Left hindlimb (tissue), 1 donor: ENCODE results near the gene RASAL3.

Experiments used
- DNase-seq: peaks from one replicate; pipeline ENCODE4 v3.0.0-alpha.2; 2018

Gene RASAL3

GRCh38 chr19:15471639-15472101, 7.3 kb upstream of the RASAL3 start:
- DNase-seq = no peak

- no peak for DNase-seq
Measured at GRCh38 chr19:15469513-15470297, 5.4 kb upstream of the RASAL3 start.

DNA sequence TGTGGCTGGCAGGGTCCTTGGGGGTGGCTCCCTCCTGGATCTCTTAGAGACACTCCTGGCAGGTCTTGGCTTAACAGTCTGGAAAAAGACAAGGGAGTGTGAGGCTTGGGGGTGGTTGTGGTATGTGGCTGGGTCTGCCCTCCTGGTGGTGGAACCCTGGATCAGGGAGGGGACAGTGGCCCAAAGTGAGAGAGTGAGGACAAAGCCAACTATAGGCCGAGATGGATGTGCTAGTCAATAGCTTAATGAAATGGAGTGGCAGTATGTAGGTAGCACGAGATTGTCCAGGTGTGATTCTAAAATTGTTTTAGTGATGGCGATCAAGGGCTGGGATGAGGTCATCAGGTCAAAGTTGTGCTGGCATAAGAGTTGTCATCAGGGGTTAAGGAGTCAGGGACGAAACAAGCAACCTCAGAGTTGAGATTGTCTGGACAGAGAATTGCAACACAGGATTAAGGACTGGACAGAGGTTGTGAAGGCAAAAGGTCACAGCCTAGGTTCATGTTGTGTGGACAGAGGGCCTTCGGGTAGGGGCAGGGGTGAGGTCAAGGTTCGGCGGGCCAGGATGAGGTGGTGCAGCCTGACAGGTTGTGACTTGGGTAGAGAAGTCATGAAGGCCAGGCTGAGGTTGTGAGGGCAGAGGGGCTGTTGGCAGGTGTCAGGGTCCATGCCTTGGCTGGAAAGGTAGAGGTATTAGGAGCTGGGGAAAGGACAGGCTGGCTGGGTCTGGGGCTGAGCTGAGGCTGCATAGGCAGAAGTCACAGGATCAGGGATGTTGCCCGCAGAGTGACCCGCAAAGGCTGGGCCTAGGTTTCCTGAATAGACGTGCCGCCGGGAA, 4.5 kb upstream of the RASAL3 start:
- no peak for DNase-seq

DNA sequence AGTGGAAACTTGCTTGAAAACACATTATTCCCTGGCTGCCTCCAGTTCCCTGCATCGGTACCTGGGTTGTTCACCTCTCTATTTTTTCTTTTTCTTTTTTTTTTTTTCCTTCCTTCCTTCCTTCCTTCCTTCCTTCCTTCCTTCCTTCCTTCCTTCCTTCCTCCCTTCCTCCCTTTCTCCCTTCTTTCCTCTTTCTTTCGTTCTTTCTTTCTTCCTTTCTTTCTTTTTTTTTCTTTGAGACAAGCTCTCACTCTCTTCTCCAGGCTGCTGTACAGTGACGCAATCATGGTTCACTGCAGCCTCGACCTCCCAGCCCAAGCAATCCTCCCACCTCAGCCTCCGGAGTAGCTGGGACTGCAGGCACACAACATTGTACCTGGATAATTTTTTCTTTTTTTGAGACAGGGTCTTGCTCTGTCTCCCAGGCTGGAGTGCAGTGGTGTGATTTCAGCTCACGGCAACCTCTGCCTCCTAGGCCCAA, 3.4 kb upstream of the RASAL3 start:
- DNase-seq = no peak

GRCh38 chr19:15466851-15467733, 2.7 kb upstream of the RASAL3 start:
- DNase-seq = no peak

DNA sequence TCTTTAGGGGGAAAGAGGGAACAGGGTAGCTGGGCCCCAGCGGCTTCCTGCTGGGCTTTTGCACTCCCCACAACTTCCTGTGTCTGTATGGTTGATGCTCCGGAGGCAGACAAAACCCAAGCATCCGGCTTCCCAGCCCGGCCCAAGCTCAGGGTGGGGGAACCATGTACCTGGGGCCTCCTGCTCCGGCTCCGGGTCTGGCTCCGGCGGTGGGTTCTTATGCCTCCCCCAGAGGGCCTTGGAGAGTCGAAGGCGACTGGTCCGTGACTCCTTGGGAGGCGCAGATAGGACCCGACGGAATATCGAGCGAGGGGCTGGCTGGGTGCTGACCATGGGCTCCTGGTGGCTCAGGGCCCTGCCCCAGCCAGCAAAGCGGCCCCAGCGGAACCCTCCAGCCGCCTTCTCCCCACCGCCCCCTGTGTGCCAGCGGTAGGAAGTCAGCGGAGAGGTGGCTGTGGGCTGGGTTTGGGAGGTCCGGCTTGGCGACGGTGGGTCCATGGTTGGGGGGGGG, 428 bp downstream of the RASAL3 start:
- DNase-seq = no peak

DNA sequence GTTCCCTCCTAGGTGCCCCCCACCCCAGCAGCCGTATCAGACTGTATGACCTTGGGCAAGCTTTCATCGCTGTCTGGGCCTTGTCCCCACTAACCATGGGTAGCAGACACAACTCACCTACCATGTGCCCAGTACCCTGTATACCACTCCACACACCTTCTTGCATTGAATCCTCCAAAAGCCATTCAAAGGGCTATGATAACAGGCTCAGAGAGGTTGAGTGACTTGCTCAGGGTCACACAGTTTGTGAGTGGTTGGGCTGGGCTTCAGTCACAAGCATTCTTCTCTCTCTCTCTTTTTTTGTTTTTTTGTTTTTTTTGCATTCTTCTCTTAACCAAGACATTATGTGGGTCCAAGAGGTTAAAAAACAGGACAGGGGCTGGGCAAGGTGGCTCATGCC, 2.6 kb downstream of the RASAL3 start:
- no peak for DNase-seq

DNA sequence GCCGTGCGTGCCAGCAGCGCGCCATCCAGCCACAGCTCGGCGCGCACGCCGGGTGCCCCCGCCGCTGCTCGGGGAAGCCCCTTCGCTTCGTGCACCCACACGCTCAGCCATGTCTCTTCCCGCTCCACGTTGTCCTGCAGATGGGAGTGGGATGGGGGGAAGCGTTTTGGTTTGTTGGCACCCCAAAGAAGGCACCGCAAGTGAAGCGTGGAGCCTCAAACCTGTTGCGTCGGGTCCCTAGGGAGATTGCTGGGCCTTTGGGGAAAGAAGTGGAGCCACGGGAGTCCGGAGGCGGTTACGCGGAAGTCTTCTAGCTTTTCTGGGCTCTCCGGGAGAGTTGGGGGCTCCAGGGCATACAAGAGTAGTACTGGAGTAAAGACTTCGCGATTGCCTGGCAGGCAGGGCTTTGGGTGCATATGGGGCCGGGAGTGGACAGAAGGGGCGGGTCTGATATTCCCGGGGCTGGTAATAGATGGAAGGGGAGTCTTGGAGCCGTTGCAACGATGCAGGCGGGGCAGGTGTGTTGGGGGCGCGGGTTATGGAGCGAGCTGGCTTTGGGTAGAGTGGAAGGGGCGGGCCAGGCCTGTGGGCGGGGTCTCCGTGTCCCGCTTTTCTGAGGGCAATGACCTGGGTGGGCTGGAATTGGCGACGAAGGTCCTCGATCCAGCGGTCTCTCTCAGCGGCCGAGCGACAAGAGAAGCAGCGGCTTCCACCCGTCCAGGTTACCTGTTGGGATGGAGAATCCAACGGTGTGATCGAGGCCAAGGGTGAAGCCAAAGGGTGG, 6.5 kb downstream of the RASAL3 start:
- no peak for DNase-seq

DNA sequence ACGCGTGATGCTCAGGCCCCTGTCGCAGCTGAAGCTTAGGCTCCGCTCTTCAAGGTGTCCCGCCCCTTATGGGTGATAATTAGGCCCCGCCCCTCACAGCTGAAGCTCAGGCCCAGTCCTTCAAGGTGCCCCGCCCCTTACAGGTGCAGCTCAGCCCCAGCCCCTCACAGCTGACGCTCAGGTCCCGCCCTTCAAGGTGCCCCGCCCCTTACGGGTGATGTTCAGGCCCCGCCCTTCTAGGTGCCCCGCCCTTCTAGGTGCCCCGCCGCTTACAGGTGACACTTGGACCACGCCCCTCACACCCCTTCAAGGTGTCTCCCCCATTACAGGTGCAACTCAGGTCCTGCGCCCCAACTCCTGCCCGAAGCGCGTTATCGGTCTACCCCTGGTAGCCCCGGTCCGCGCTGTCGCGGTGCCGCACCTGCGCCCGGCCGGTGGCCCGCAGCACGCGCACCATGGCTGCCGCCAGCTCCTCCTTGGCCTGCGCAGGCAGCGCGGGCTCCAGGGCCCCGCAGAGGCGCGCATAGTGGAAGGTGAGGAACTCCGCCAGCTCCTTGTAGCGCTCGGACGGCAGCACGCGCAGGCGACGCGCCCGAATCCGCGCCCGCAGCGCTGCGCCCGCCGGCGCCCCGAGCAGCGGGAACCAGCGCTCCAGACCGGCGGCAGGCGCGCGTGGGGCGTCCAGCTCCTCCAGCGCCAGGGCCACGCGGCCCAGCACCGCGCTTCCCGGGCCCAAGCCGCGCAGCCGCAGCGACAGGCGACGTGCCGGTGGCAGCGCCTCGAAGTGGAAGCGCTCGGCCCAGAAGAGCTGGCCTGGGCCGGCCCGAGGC, 7.3 kb downstream of the RASAL3 start:
- DNase-seq = no peak

GRCh38 chr19:15456441-15456840, 7.9 kb downstream of the RASAL3 start:
- no peak for DNase-seq

DNA sequence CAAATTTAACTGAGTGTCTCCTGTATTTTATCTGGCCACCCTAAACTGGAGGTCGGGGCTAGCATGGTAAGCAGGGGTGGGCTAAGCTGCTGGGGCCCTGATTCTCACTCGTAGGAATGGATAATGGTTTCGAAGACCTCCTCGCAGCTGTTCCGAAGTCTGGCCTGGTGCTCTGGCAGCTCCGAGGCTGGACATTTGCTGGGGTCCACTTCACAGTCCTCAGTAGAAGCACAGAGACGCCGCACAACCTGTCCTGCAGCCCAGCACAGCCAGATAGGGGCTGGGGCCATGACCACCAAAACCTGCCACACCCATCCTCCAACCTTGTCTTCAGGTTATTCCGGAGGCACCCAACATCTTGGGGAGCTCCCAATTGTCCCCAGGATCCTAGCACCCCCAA, 8.3 kb downstream of the RASAL3 start:
- DNase-seq = no peak

- no peak for DNase-seq
Measured at GRCh38 chr19:15453906-15454860, 10.2 kb downstream of the RASAL3 start.

DNA sequence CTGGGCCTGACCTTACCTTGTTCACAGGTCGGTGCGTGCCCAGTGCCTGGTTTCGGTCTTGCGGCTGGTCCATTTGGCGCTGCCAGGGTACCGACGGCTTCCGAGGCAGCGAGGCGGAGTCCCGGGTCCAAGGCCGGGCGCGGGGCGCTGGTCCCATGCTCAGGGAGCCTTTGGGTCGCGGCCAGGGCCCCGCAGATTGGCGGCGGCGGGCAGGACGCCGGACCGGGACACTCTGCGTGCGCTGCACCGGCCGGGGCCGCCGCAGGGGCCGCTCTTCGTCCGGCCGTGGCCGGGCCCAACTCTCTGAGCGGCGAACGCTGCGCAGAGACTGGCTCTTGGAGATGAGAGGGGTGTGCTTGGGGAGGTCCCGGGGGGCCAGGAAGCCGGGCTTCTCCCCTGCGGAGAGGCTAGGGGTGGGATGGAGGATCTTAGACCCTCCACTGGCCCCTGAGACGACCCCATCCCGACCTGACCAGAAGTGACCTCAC, 11.2 kb downstream of the RASAL3 start:
- no peak for DNase-seq

DNA sequence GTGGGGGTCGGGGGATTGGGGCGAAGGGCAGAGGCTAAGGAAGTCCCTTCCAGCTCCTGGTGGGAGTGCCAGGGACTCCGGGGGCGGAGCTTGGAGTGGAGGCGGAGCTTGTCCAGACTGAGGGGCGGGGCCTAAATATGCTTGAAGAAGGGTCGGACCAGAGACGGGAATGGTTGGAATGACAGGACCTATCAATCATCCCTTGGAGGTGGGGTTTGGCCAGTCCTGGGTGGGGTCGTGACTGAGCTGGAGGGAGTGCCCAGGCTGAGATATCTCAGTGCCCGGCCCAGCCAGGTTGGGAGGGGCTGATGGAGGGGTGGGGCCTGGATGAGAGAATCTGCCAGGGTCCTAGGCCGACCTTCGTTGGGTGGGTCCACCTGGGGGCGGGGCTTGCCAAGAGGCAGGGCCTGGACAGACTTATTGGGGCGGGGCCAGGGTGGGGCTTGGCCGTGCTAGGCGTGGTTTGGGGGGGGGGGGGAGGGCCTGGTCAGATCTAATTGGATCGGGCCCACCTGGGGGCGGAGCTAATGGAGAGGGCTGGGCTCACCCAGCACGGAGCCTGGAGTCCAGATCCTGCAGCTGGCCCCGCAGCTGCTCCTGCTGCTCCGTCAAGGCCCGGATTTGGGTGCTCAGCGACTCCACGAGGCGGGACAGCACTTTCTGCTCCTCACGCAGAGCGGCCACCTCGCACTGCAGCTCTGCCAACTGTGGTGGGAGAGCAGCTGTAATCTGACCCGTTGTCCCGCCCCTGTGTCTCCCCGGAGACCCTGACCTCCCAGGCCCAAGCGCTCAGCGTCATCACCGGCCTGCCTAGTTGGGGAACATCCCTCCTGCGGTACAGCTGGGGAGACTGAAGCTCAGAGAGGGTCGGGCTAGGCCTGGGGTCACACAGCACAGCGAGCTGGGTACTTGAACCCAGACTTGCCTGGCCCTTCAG, 12.0 kb downstream of the RASAL3 start:
- DNase-seq = peak; percentile 88

DNA sequence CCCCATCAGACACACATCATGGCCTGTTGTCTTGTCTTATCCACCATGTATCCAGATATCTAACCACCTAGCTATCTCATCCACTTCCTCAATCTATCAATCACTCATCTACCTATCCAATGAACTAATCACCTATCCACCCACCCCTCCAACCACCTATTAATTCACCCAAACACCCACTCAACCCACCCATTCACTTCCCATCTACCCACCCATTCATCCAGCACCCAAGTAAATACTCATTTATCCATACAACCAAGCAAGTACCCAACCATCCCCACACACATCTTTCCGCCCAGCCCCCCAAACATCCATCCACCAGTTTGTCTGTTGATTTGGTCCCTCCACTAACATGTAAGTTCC, 13.8 kb downstream of the RASAL3 start:
- no peak for DNase-seq

GRCh38 chr19:15449620-15450527, 14.5 kb downstream of the RASAL3 start, which contains the start of gene WIZ:
TSS of gene WIZ (minus strand) at chr19:15449956. CDS start at chr19:15448307, 1,649 bp downstream.
- DNase-seq = peak; percentile 91
